HepG2 (cell line): ENCODE data around the gene CCDC33. TPM values are rescaled to one million over a fixed set of nuclear protein-coding genes. Genes with fewer than 3 reads are reported as not detected.

Experiments used
- ATAC-seq: fragments of 200-7000 bp; cut with Tn5 transposase; 3 replicates; pipeline ENCODE4 v1.9.1; 2020; ENCODE audit warnings: mild to moderate bottlenecking, moderate library complexity
- BruUV-seq: library from RNA; stranded (reverse); fragments of 400-500 nt; replicated peaks from 2 replicates; lab custom pipeline; 2021; lab: Mats Ljungman, UMichigan
- CTCF ChIA-PET: fragments of 300-600 bp; formaldehyde crosslinking; extraction: SDS; loops from one replicate; lab custom pipeline; 2021; ENCODE audit warnings: low total read pairs, inconsistent platforms, low intra/inter-chr PET ratio; lab: Yijun Ruan, JAX
- POLR2A ChIA-PET: fragments of 350-600 bp; sonication (Branson Sonifier 250); formaldehyde crosslinking; loops from one replicate; lab custom pipeline; 2020; ENCODE audit warnings: antibody characterized with exemption, inconsistent platforms; lab: Yijun Ruan, JAX
- DNase-seq: peaks from one replicate; pipeline ENCODE4 v3.0.0-alpha.2; 2015; ENCODE audit warnings: low spot score
- FAIRE-seq: peaks from 3 replicates; lab custom pipeline; 2011; peaks lifted over from hg19 to GRCh38; lab: Jason Lieb, UNC
- H2AFZ ChIP-seq: one replicate; pipeline ENCODE4 v1.6.1; 2011; ENCODE audit warnings: low read length, inconsistent platforms
- H3K27ac ChIP-seq: fragments of 300-600 bp; 3 replicates; pipeline ENCODE4 v1.8.0; 2011; ENCODE audit warnings: mixed run types, mild to moderate bottlenecking, mixed read lengths, low read length, inconsistent platforms; ENCODE audit not compliant: insufficient read depth; ENCODE audit errors: extremely low read length
- H3K27me3 ChIP-seq, 2 experiments: fragments of 200-600 bp in 1 of 2; 2 replicates in 1 of 2; 3 replicates in 1 of 2; pipeline versions ENCODE4 v1.6.0 to v1.8.0; 2011; ENCODE audit warnings: low read length in 2 of 2, mild to moderate bottlenecking in 2 of 2, moderate library complexity in 2 of 2, inconsistent platforms in 1 of 2; ENCODE audit not compliant: insufficient read depth in 2 of 2, control insufficient read depth in 1 of 2
- H3K36me3 ChIP-seq, 2 experiments: fragments of 200-600 bp in 1 of 2; replicated peaks in 1 of 2; 2 replicates in 1 of 2; 3 replicates in 1 of 2; pipeline versions ENCODE4 v1.5.1 to v1.8.0; 2011; ENCODE audit warnings: low read length in 2 of 2, inconsistent platforms in 1 of 2; ENCODE audit not compliant: insufficient read depth in 2 of 2, control insufficient read depth in 1 of 2
- H3K4me1 ChIP-seq: 2 replicates; pipeline ENCODE4 v1.5.1; 2012; ENCODE audit warnings: low read length, inconsistent platforms; ENCODE audit not compliant: insufficient read depth
- H3K4me2 ChIP-seq: 2 replicates; pipeline ENCODE4 v1.6.0; 2011; ENCODE audit warnings: low read depth, low read length, inconsistent platforms
- H3K4me3 ChIP-seq, 3 experiments: fragments of 200-600 bp in 1 of 3; sonication (generic), shearing (Covaris generic) in 1 of 3; replicated peaks in 1 of 3; 2 replicates each; pipeline ENCODE4 v1.5.1; 2011 to 2016; ENCODE audit warnings: low read length in 3 of 3, inconsistent platforms in 2 of 3, low read depth in 2 of 3, mild to moderate bottlenecking in 2 of 3, control low read depth in 1 of 3, mixed read lengths in 1 of 3; ENCODE audit not compliant: insufficient read depth in 1 of 3
- H3K79me2 ChIP-seq: one replicate; pipeline ENCODE4 v1.6.1; 2011; ENCODE audit warnings: low read length, inconsistent platforms; ENCODE audit not compliant: insufficient read depth
- H3K9ac ChIP-seq: 2 replicates; pipeline ENCODE4 v1.6.0; 2011; ENCODE audit warnings: mild to moderate bottlenecking, low read depth, low read length, inconsistent platforms; ENCODE audit not compliant: insufficient read depth
- H3K9me3 ChIP-seq: 2 replicates; pipeline ENCODE4 v1.5.1; 2012; ENCODE audit warnings: mild to moderate bottlenecking, low read length
- H4K20me1 ChIP-seq: 2 replicates; pipeline ENCODE4 v1.6.0; 2011; ENCODE audit warnings: inconsistent platforms, mild to moderate bottlenecking, low read length, moderate library complexity; ENCODE audit not compliant: insufficient read depth
- CHCHD3 ChIP-seq: sonication (generic); formaldehyde crosslinking; IDR thresholded peaks from 2 replicates; pipeline ENCODE4 v1.8.0; 2022; ENCODE audit warnings: mild to moderate bottlenecking, missing genetic modification reagents, moderate library complexity
- ELF4 ChIP-seq: sonication (generic); formaldehyde crosslinking; IDR thresholded peaks from 2 replicates; pipeline ENCODE4 v1.5.0; 2020; ENCODE audit warnings: missing genetic modification reagents, mild to moderate bottlenecking, moderate library complexity, borderline replicate concordance
- ETV6 ChIP-seq: sonication (generic); formaldehyde crosslinking; conservative IDR thresholded peaks from 2 replicates; pipeline ENCODE4 v1.4.0; 2020; ENCODE audit warnings: missing genetic modification reagents
- HNF4A ChIP-seq: sonication (generic); formaldehyde crosslinking; IDR thresholded peaks from 2 replicates; pipeline ENCODE4 v1.4.0; 2020; ENCODE audit warnings: missing genetic modification reagents
- HOXA3 ChIP-seq: sonication (generic); formaldehyde crosslinking; IDR thresholded peaks from 2 replicates; pipeline ENCODE4 v1.5.0; 2020; ENCODE audit warnings: missing genetic modification reagents
- HOXA5 ChIP-seq: sonication (generic); formaldehyde crosslinking; IDR thresholded peaks from 2 replicates; pipeline ENCODE4 v1.4.0; 2020; ENCODE audit warnings: missing genetic modification reagents
- RFX3 ChIP-seq: IDR thresholded peaks from 2 replicates; pipeline ENCODE4 v1.6.1; 2016; ENCODE audit warnings: missing biosample characterization, missing genetic modification reagents
- TOPORS ChIP-seq: sonication (generic); formaldehyde crosslinking; IDR thresholded peaks from 2 replicates; pipeline ENCODE4 v1.8.0; 2023; ENCODE audit warnings: mild to moderate bottlenecking, missing genetic modification reagents
- ZFP36L1 ChIP-seq: sonication (generic); formaldehyde crosslinking; IDR thresholded peaks from 2 replicates; pipeline ENCODE4 v1.8.0; 2022; ENCODE audit warnings: mild to moderate bottlenecking, missing genetic modification reagents, moderate library complexity
- ZNF3 ChIP-seq: IDR thresholded peaks from 2 replicates; pipeline ENCODE4 v1.7.0; 2017; ENCODE audit warnings: inconsistent platforms
- WGBS: methylation state at CpG from one replicate; pipeline ENCODE4 v1.1.6; 2017; ENCODE audit warnings: low lambda C conversion rate; 5-methylcytosine and 5-hydroxymethylcytosine counted together
- in situ Hi-C: cut with HindIII; loops from 2 replicates; pipeline ENCODE4 v1.10.0; 2017; ENCODE audit warnings: low pct_unique_long_range_greater_than_20kb; ENCODE audit not compliant: extremely low pct_ligation_motif_present
- intact Hi-C: fragments of 100-400 bp; cut with micrococcal nuclease; formaldehyde crosslinking; loops from one replicate; pipeline ENCODE4 v1.10.0; 2022; ENCODE audit not compliant: unreplicated experiment
- polyA plus RNA-seq, 8 experiments: library from polyadenylated mRNA; depleted of rRNA in 3 of 8; stranded (reverse) in 7 of 8; unstranded in 1 of 8; fragments of >200 nt; fragmentation: Illumina TruSeq in 4 of 8; extraction: Trizol in 4 of 8; gene quantifications; 2 replicates each; pipeline versions ENCODE4 v1.2.1 to v1.2.3, GENCODE V29; 2011 to 2016; ENCODE audit warnings: low read depth in 4 of 8, missing spikeins in 1 of 8, mixed read lengths in 1 of 8; ENCODE audit not compliant: insufficient read depth in 1 of 8
- total RNA-seq, 5 experiments: library from RNA; depleted of rRNA; stranded (reverse); fragments of >200 nt; fragmentation: Illumina TruSeq; extraction: Trizol; gene quantifications; 2 replicates each; pipeline ENCODE4 v1.2.3, GENCODE V29; 2016; ENCODE audit warnings: low read depth in 1 of 5
- TF ChIP-seq, protein P1 (sequence below): sonication (generic); formaldehyde crosslinking; IDR thresholded peaks from 2 replicates; pipeline ENCODE4 v1.5.0; 2020; ENCODE audit warnings: mild to moderate bottlenecking, missing genetic modification reagents, borderline replicate concordance
- TF ChIP-seq, protein P2 (sequence below): sonication (generic); formaldehyde crosslinking; IDR thresholded peaks from 2 replicates; pipeline ENCODE4 v1.5.0; 2020; ENCODE audit warnings: missing genetic modification reagents, mild to moderate bottlenecking, borderline replicate concordance
- TF ChIP-seq, protein P3 (sequence below): IDR thresholded peaks from 2 replicates; pipeline ENCODE4 v1.6.1; 2016; ENCODE audit warnings: mild to moderate bottlenecking
- TF ChIP-seq, protein P4 (sequence below): sonication (generic); formaldehyde crosslinking; IDR thresholded peaks from 2 replicates; pipeline ENCODE4 v1.9.0; 2022; ENCODE audit warnings: low read depth, missing genetic modification reagents

The CCDC33 gene
- total and polyA plus RNA-seq, 2 of the 13 experiments (the other 11 are each of a cell fraction or from before 2014, with no cell fraction given): 0.30 TPM; not detected in 1

DNA sequence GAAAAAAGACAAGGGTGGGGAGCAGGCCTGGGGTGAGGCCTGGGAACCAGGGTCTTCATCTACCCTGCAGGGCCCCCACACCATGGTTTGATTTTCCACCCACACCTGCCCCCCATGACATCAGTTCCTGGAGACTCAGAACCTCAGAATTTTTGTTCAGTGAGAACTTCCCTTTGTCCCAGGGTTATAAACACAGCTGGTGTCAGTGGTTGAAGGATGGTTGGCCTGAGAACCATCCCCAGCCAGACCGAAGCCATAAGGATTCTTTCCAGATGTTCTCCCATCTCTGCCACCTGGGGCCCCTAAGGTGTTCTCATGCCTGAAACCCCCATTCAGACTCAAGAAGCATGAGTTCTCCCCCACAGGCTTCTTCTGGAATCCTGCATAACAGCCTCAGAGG, 16.6 kb downstream of the CCDC33 start:
- no peak for ATAC-seq
- BruUV-seq: no TSS peak
- POLR2A ChIA-PET: no interaction called here
- Histone ChIP-seq H3K27me3 (peaks cover 3 to 41% of the 10 kb centered on the region in 2 experiments; a peak in 3 of 5 replicates), H3K9ac (no peak overlapping the region), H3K27ac (no peak overlapping the region), H3K4me2 (no peak overlapping the region), H3K4me1 (no peaks in the 10 kb centered on the region), H3K79me2 (no peaks in the 10 kb centered on the region), H3K4me3 (no peak overlapping the region), H4K20me1 (no peaks in the 10 kb centered on the region), H2AFZ (no peak overlapping the region), H3K36me3 (no peaks in the 10 kb centered on the region), H3K9me3 (no peaks in the 10 kb centered on the region)
- WGBS: 0% methylated on average over 1 of the region's 1 CpG
- CTCF ChIA-PET: no interaction called here
- DNase-seq: no peak
- in situ Hi-C loops (no loop called here), intact Hi-C loops (no loop called here)
- no peak for FAIRE-seq
- TF ChIP-seq ETV6 (CRISPR knock-in tag) (no peak), ELF4 (CRISPR knock-in tag) (no peak), HOXA3 (CRISPR knock-in tag) (no peak), HOXA5 (no peak), CHCHD3 (CRISPR knock-in tag) (no peak), RFX3 (CRISPR knock-in tag) (no peak), ZFP36L1 (CRISPR knock-in tag) (no peak), HNF4A (CRISPR knock-in tag) (no peak), TOPORS (CRISPR knock-in tag) (no peak), ZNF3 (CRISPR knock-in tag) (no peak)
- TF ChIP-seq, protein P1, sequence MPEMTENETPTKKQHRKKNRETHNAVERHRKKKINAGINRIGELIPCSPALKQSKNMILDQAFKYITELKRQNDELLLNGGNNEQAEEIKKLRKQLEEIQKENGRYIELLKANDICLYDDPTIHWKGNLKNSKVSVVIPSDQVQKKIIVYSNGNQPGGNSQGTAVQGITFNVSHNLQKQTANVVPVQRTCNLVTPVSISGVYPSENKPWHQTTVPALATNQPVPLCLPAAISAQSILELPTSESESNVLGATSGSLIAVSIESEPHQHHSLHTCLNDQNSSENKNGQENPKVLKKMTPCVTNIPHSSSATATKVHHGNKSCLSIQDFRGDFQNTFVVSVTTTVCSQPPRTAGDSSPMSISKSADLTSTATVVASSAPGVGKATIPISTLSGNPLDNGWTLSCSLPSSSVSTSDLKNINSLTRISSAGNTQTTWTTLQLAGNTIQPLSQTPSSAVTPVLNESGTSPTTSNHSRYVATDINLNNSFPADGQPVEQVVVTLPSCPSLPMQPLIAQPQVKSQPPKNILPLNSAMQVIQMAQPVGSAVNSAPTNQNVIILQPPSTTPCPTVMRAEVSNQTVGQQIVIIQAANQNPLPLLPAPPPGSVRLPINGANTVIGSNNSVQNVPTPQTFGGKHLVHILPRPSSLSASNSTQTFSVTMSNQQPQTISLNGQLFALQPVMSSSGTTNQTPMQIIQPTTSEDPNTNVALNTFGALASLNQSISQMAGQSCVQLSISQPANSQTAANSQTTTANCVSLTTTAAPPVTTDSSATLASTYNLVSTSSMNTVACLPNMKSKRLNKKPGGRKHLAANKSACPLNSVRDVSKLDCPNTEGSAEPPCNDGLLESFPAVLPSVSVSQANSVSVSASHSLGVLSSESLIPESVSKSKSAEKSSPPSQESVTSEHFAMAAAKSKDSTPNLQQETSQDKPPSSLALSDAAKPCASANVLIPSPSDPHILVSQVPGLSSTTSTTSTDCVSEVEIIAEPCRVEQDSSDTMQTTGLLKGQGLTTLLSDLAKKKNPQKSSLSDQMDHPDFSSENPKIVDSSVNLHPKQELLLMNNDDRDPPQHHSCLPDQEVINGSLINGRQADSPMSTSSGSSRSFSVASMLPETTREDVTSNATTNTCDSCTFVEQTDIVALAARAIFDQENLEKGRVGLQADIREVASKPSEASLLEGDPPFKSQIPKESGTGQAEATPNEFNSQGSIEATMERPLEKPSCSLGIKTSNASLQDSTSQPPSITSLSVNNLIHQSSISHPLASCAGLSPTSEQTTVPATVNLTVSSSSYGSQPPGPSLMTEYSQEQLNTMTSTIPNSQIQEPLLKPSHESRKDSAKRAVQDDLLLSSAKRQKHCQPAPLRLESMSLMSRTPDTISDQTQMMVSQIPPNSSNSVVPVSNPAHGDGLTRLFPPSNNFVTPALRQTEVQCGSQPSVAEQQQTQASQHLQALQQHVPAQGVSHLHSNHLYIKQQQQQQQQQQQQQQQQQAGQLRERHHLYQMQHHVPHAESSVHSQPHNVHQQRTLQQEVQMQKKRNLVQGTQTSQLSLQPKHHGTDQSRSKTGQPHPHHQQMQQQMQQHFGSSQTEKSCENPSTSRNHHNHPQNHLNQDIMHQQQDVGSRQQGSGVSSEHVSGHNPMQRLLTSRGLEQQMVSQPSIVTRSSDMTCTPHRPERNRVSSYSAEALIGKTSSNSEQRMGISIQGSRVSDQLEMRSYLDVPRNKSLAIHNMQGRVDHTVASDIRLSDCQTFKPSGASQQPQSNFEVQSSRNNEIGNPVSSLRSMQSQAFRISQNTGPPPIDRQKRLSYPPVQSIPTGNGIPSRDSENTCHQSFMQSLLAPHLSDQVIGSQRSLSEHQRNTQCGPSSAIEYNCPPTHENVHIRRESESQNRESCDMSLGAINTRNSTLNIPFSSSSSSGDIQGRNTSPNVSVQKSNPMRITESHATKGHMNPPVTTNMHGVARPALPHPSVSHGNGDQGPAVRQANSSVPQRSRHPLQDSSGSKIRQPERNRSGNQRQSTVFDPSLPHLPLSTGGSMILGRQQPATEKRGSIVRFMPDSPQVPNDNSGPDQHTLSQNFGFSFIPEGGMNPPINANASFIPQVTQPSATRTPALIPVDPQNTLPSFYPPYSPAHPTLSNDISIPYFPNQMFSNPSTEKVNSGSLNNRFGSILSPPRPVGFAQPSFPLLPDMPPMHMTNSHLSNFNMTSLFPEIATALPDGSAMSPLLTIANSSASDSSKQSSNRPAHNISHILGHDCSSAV (CRISPR knock-in tag): no peak
- TF ChIP-seq, protein P2, sequence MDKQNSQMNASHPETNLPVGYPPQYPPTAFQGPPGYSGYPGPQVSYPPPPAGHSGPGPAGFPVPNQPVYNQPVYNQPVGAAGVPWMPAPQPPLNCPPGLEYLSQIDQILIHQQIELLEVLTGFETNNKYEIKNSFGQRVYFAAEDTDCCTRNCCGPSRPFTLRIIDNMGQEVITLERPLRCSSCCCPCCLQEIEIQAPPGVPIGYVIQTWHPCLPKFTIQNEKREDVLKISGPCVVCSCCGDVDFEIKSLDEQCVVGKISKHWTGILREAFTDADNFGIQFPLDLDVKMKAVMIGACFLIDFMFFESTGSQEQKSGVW (CRISPR knock-in tag): no peak
- TF ChIP-seq, protein P3, sequence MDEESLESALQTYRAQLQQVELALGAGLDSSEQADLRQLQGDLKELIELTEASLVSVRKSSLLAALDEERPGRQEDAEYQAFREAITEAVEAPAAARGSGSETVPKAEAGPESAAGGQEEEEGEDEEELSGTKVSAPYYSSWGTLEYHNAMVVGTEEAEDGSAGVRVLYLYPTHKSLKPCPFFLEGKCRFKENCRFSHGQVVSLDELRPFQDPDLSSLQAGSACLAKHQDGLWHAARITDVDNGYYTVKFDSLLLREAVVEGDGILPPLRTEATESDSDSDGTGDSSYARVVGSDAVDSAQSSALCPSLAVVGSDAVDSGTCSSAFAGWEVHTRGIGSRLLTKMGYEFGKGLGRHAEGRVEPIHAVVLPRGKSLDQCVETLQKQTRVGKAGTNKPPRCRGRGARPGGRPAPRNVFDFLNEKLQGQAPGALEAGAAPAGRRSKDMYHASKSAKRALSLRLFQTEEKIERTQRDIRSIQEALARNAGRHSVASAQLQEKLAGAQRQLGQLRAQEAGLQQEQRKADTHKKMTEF (CRISPR knock-in tag): no peak
- TF ChIP-seq, protein P4, sequence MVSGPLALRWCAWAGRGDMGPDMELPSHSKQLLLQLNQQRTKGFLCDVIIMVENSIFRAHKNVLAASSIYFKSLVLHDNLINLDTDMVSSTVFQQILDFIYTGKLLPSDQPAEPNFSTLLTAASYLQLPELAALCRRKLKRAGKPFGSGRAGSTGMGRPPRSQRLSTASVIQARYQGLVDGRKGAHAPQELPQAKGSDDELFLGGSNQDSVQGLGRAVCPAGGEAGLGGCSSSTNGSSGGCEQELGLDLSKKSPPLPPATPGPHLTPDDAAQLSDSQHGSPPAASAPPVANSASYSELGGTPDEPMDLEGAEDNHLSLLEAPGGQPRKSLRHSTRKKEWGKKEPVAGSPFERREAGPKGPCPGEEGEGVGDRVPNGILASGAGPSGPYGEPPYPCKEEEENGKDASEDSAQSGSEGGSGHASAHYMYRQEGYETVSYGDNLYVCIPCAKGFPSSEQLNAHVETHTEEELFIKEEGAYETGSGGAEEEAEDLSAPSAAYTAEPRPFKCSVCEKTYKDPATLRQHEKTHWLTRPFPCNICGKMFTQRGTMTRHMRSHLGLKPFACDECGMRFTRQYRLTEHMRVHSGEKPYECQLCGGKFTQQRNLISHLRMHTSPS (CRISPR knock-in tag): no peak
